ENCODE data around the gene F8A1.
A peak's percentile ranks its signal among the peaks of the same experiment; 100 is the strongest.
"Not testable (repeated sequence)": the region's sequence is repeated elsewhere in the genome, so short reads cannot be mapped to it uniquely, and the experiment has no call there.

Gene F8A1

DNA sequence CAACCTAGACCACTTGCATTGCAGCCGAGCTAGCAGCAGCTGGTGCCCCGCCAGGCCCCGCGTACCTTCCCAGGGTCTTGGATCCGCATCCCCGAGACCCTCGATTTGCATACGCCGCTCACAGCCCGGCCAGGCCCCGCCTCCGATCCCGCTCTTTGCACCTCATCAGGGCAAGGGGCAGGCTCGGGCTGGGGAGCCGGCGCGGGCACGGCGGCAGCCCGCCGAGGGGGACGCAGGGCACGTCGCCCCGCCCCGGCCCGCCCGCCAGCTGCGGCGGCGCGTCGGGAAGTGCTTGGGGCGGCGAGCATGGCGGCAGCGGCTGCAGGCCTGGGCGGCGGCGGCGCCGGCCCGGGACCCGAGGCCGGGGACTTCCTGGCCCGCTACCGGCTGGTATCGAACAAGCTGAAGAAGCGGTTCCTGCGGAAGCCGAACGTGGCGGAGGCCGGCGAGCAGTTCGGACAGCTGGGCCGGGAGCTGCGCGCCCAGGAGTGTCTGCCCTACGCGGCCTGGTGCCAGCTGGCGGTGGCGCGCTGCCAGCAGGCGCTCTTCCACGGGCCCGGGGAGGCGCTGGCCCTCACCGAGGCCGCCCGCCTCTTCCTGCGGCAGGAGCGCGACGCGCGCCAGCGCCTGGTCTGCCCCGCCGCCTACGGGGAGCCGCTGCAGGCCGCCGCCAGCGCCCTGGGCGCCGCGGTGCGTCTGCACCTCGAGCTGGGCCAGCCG lies at the start of gene F8A1:
TSS of gene F8A1 (plus strand) at position 287 of the 720 bp plus-strand sequence. CDS start at position 307, 20 bp downstream.
- DNase-seq (ENCODE audit: low read depth, low spot score), result not testable (repeated sequence)

- DNase-seq (ENCODE audit: low read depth, low spot score), result no peak
Observed at GRCh38 chrX:154840856-154841255, 45.3 kb upstream of the F8A1 start.

GRCh38 chrX:154850957-154851611 lies 35.1 kb upstream of the F8A1 start:
- DNase-seq (ENCODE audit: low read depth, low spot score), result no peak

GRCh38 chrX:154855256-154855655 lies 30.9 kb upstream of the F8A1 start:
- no peak for DNase-seq (ENCODE audit: low read depth, low spot score)

GRCh38 chrX:154868522-154868921 lies 17.6 kb upstream of the F8A1 start:
- DNase-seq (ENCODE audit: low read depth, low spot score), result not testable (repeated sequence)

GRCh38 chrX:154873329-154873728 lies 12.8 kb upstream of the F8A1 start:
- DNase-seq (ENCODE audit: low read depth, low spot score), result no peak

DNA sequence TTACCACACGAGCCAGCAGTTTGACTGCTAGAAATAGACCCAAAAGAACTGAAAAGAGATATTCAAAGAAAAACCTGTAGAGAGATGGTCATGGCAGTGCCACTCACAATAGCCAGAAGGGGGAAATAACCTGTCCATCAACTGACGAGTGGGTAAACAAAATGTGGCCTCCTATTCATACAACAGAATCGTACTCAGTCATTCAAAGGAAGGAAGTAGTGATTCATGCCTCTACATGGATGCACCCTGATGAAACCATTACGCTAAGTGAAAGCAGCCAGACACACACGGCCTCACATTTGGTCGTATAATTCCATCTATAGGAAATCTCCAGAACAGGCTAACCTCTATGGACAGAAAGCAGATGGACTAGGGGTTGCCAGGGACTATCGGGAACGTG lies 2.1 kb upstream of the F8A1 start:
- DNase-seq (ENCODE audit: low read depth, low spot score), result not testable (repeated sequence)

DNA sequence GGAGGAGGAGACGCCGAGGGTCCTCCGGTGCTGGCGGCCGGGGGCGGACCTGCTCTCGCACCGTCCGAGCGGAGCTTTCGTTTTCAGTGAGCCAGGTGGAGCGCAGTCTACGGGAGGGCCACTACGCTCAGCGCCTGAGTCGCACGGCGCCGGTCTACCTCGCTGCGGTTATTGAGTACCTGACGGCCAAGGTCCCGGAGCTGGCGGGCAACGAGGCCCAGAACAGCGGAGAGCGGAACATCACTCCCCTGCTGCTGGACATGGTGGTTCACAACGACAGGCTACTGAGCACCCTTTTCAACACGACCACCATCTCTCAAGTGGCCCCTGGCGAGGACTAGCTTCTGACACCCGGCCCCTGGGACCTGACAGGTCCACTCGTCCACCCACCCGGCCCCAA lies 1.1 kb upstream of the F8A1 start:
- DNase-seq (ENCODE audit: low read depth, low spot score), result not testable (repeated sequence)

DNA sequence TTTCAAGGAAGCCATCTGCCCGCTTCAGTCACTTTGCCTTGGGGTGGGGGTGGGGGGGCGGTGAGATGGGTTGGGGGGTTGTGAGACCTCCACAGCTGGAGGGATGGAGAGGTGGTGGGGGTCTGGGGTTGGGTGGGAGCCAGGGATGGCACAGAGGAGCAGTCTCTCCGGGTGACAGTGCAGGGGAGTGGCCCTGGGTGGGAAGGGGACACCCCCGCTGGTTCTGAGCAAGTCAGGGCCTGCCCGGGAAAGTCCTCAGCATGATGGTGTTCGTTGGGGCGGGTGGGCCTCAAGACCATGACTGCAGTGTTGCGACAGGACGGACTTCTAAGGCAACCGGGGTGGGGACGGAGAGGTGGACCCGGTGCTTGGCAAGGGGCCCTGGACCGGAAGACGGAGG lies 606 bp upstream of the F8A1 start:
- not testable (repeated sequence) for DNase-seq (ENCODE audit: low read depth, low spot score)

DNA sequence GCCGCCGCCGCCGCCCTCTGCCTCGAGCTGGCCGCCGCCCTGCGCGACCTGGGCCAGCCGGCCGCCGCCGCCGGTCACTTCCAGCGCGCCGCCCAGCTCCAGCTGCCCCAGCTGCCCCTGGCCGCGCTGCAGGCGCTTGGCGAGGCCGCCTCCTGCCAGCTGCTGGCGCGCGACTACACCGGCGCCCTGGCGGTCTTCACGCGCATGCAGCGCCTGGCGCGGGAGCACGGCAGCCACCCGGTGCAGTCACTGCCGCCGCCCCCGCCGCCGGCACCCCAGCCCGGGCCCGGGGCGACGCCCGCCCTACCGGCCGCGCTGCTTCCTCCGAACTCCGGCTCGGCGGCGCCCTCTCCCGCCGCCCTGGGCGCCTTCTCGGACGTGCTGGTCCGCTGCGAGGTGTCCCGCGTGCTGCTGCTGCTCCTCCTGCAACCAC lies 650 bp downstream of the F8A1 start:
- not testable (repeated sequence) for DNase-seq (ENCODE audit: low read depth, low spot score)

DNA sequence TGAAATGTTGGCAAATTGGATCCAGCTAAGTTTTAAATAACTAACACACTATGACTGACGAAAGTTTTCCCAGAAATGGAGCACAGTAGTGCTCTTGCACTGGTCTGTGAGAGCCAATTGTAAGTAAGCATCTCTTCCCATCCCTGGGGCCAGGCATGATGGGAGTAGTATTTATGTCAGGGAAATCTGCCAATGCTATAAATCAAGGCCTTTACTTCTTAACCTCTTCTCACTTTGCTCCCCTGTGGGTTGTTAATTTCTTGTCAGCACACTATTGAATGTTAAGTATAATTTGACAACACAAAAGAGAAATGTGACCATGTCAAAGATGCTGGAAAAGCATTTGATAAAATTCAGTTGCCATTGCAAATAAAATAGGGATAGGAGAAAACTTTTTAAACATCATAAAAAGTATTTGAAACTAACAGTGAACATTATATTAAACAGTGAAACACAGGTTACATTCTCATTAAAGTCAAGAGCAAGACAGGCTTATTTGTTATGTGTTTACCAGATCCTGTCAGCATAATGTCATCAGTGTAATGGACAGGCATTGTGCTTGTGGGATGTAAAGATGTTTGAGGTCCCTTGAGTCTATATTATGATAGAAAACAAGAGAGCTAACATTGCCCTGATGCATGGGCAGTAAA lies 5.0 kb downstream of the F8A1 start:
- no peak for DNase-seq (ENCODE audit: low read depth, low spot score)

DNA sequence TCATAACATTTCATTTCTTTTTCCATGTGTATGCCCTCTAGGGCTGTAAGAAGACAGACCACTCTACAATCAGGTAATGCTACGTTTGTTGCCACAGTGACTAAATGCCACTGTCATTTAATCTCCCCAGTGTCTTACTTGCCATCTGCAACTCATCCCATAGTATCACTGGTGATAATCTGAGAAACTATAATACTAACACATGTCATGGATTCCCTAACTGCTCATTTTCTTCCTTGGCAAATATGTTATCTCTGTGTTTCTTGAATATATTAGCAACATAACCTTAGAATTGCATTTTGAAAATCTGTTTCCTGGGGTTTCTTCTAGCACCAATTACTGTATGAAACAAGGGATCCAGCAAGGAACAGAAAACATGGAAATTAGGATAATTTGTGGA lies 6.1 kb downstream of the F8A1 start:
- no peak for DNase-seq (ENCODE audit: low read depth, low spot score)

DNA sequence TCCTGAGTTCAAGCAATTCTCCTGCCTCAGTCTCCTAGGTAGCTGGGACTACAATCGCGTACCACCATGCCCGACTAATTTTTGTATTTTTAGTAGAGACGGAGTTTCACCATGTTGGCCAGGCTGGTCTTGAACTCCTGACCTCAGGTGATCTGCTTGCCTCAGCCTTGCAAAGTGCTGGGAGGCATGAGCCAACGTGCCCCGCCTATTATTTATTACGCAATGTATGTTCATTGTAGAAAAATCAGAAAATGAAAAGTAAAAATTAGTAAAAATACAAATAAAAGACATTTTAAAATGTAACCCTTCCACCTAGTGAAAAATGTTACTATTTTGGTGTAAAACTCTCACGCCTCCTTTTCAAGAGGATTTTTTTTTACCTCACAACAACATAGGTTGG lies 14.2 kb downstream of the F8A1 start:
- no peak for DNase-seq (ENCODE audit: low read depth, low spot score)

GRCh38 chrX:154902408-154902807 lies 16.3 kb downstream of the F8A1 start:
- no peak for DNase-seq (ENCODE audit: low read depth, low spot score)

DNA sequence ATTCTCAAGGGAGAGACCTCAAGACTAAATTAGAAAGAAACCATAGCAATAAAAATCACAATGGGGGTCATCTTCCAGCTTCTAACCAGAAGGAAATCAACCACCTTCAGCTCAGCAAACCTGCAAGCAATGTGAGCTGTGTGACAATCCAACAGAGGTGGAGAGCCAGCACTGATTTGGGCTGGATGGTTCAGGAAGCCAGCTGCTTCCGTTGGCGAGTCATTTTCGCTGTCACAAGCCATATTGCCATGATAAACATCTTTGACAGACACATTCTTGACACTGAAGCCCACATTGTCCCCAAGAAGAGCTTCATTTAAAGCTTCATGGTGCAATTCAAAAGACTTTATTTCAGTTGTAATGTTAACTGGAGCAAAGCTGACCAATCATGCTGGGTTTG lies 22.7 kb downstream of the F8A1 start:
- no peak for DNase-seq (ENCODE audit: low read depth, low spot score)

- DNase-seq (ENCODE audit: low read depth, low spot score), result not testable (repeated sequence)
Observed at GRCh38 chrX:154910048-154910447, 23.9 kb downstream of the F8A1 start.

DNA sequence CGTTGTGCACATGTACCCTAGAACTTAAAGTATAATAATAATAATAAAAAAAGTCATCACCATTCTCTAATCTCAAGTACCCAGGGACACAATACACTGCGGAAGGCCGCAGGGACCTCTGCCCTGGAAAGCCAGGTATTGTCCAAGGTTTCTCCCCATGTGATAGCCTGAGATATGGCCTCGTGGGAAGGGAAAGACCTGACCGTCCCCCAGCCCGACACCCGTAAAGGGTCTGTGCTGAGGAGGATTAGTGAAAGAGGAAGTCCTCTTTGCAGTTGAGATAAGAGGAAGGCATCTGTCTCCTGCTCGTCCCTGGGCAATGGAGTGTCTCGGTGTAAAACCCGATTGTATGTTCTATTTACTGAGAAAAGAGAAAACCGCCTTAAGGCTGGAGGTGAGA lies 24.4 kb downstream of the F8A1 start:
- DNase-seq (ENCODE audit: low read depth, low spot score), result not testable (repeated sequence)

DNA sequence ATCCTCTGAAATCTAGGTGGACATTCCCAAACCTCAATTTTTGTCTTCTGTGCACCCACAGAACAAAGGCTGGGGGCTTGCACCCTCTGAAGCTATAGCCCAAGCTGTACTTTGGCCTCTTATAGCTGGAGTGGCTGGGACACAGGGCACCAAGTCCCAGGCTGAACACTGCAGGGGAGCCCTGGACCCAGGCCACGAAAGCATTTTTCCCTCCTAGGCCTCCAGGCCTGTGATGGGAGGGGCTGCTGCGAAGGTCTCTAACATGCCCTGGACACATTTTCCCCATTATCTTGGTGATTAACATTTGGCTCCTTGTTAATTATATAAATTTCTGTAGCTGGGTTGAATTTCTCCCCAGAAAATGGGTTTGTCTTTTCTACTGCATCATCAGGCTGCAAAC lies 27.9 kb downstream of the F8A1 start:
- DNase-seq (ENCODE audit: low read depth, low spot score), result no peak

DNA sequence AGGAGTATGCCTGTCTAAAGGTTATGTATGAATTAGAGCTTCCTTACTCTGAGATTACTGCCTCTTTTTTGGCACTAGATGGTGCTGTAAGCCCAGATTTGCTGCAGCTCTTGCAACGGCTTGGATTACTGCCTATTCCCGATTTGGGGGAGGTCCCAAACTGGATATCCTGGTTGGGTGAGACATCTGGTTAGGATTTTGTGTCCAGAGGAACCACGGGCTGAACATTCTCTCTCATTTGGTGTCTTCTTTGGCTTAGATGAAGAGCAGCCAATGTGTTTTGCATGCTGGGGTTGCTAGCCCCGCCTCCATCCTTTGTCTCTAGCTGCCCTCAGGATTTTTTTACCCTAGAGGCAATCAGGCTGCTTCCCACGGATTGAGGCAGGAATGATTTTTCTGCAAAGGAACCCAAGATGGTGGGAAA lies 31.9 kb downstream of the F8A1 start:
- peak; percentile 60 for DNase-seq (ENCODE audit: low read depth, low spot score)

DNA sequence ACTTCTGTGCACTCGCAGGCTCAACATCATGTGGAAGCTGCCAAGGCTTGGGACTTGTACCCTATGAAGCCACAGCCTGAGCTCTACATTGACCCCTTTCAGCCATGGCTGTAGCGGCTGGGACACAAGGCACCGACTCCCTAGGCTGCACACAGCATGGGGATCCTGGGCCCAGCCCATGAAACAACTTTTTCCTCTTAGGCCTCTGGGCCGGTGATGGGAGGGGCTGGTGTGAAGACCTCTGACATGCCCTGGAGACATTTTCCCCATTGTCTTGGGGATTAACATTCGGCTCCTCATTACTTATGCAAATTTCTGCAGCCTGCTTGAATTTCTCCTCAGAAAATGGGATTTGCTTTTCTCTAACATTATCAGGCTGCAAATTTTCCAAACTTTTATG lies 38.6 kb downstream of the F8A1 start:
- DNase-seq (ENCODE audit: low read depth, low spot score), result not testable (repeated sequence)

All from iPS DF 19.7 (cell line).